ENCODE measurements around the gene SUN1.
"Not testable (repeated sequence)": the region's sequence is repeated elsewhere in the genome, so short reads cannot be mapped to it uniquely, and the experiment has no call there.

Gene SUN1

GRCh38 chr7:923108-924041, 91.1 kb downstream of the SUN1 start:
- DNase-seq = no peak

DNA sequence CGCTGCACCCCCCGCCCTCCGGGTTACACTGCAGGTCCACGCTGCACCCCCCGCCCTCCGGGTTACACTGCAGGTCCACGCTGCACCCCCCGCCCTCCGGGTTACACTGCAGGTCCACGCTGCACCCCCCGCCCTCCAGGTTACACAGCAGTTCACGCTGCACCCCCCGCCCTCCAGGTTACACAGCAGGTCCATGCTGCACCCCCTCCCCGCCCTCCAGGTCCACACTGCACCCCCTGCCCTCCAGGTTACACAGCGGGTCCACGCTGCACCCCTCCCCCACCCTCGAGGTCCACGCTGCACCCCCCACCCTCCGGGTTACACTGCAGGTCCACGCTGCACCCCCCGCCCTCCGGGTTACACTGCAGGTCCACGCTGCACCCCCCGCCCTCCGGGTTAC, 91.8 kb downstream of the SUN1 start:
- DNase-seq = not testable (repeated sequence)
